Pancreas (tissue), 10 donors: ENCODE measurements around the gene MYOG. TPM values are rescaled to one million over a fixed set of nuclear protein-coding genes. Genes with fewer than 3 reads are reported as not detected.

Experiments used
- ATAC-seq, 4 donors: fragments of 200-7000 bp; cut with Tn5 transposase; one replicate each; pipeline versions ENCODE4 v1.8.0 to v1.9.1; 2020; ENCODE audit warnings: mild to moderate bottlenecking in 4 of 4, moderate library complexity in 4 of 4
- DNase-seq, 6 donors: peaks; one replicate each; pipeline ENCODE4 v3.0.0-alpha.2; 2020
- FAIRE-seq: peaks from 2 replicates; lab custom pipeline; 2012; peaks lifted over from hg19 to GRCh38; lab: Jason Lieb, UNC
- H3K27ac ChIP-seq, 4 donors: fragments of 200-600 bp; sonication (generic); 1 replicate in 3 of 4; 2 replicates in 1 of 4; pipeline versions ENCODE4 v1.5.0 to v1.8.0; 2020
- H3K27me3 ChIP-seq, 4 donors: fragments of 200-600 bp; one replicate each; pipeline ENCODE4 v1.8.0; 2021
- H3K36me3 ChIP-seq, 3 donors: fragments of 200-600 bp; sonication (generic) in 1 of 3; one replicate each; pipeline versions ENCODE4 v1.5.0 to v1.8.0; 2020 to 2021
- H3K4me1 ChIP-seq, 3 donors: fragments of 200-600 bp; one replicate each; pipeline ENCODE4 v1.8.0; 2021
- H3K4me3 ChIP-seq, 4 donors: fragments of 200-600 bp; sonication (generic) in 2 of 4; one replicate each; pipeline versions ENCODE4 v1.5.0 to v1.8.0; 2020 to 2021
- H3K9me3 ChIP-seq, 4 donors: fragments of 200-600 bp; one replicate each; pipeline ENCODE4 v1.8.0; 2021
- CTCF ChIP-seq, 4 donors: fragments of 200-600 bp; sonication (generic) in 3 of 4; IDR thresholded peaks; one replicate each; pipeline versions ENCODE4 v1.5.0 to v1.8.0; 2021; ENCODE audit warnings: antibody characterized with exemption in 4 of 4
- whole genome bisulfite sequencing, 2 donors: extraction: QIAGEN DNeasy Blood & Tissue Kit; methylation state at CpG; one replicate each; pipeline ENCODE4 v1.1.7; 2013; 5-methylcytosine and 5-hydroxymethylcytosine counted together
- intact Hi-C, 3 donors: fragments of 100-400 bp; cut with DNase I; formaldehyde crosslinking; loops; one replicate each; pipeline versions ENCODE4 v1.11.1 to v1.14.2; 2022
- polyA plus RNA-seq, 2 donors: library from polyadenylated mRNA; stranded (reverse); fragments of 200-250 nt; gene quantifications; one replicate each; pipeline ENCODE4 v1.2.3, GENCODE V29; 2013
- total RNA-seq, 6 donors: library from RNA; stranded (reverse); fragmentation: NEBNext Ultra II Directional in 4 of 6; extraction: Animal tissue kit (Norgen Biotek cat#: 25700) in 4 of 6; gene quantifications; one replicate each; pipeline versions ENCODE4 v1.2.1 to v1.2.4, GENCODE V29; 2021 to 2023
- donor health status: healthy with polysubstance abuse.
- donor health status: DM: no; HTN: no; CAD: no; lungs with moderate emphysema.
- donor health status: DM: no; HTN: no; CAD: no.
- donor health status: control.
- donor health status: control.
- donor health status: Bipolar disorder and iron deficiency.
- donor health status: DM: yes; HTN: yes; CAD: no.
- donor health status: DM: no; HTN: no; CAD: no.
- donor health status: DM: no; HTN: no; CAD: no.
- donor health status: DM: yes; HTN: yes; CAD: no.

Gene MYOG
- total and polyA plus RNA-seq, 8 donors: 0.07 TPM; not detected in 7

GRCh38 chr1:203103829-203104495 lies 18.1 kb upstream of the MYOG start:
- TF ChIP-seq CTCF (IDR thresholded peaks at IDR 0.05): no peak
- DNase-seq (no peak), FAIRE-seq (no peak), ATAC-seq (no peak)
- Histone ChIP-seq H3K4me1 (no peaks in the 10 kb centered on the region), H3K27me3 (peaks cover 0 to 14% (median 0%) of the 10 kb centered on the region in 4 donors), H3K9me3 (no peaks in the 10 kb centered on the region), H3K36me3 (no peaks in the 10 kb centered on the region), H3K4me3 (no peak overlapping the region), H3K27ac (no peak overlapping the region)
- intact Hi-C loops: no loop called here
- 78 to 93% methylated on average over 6 of the region's 6 CpGs for WGBS, 2 donors

- 76 to 87% methylated on average over 4 of the region's 4 CpGs for WGBS, 2 donors
- FAIRE-seq: no peak
- no peak for ATAC-seq
- TF ChIP-seq CTCF (IDR thresholded peaks at IDR 0.05): no peak
- Histone ChIP-seq H3K27me3 (peaks cover 0 to 14% (median 0%) of the 10 kb centered on the region in 4 donors), H3K9me3 (no peaks in the 10 kb centered on the region), H3K36me3 (no peaks in the 10 kb centered on the region), H3K4me3 (no peak overlapping the region), H3K27ac (no peak overlapping the region), H3K4me1 (no peaks in the 10 kb centered on the region)
- intact Hi-C loops: no loop called here
- DNase-seq: no peak
These were observed 17.4 kb upstream of the MYOG start for GRCh38 chr1:203103216-203103615.

- no peak for TF ChIP-seq CTCF (IDR thresholded peaks at IDR 0.05)
- Histone ChIP-seq H3K9me3 (no peaks in the 10 kb centered on the region), H3K27me3 (peaks cover 0 to 9% (median 0%) of the 10 kb centered on the region in 4 donors), H3K27ac (no peak overlapping the region), H3K36me3 (no peaks in the 10 kb centered on the region), H3K4me1 (no peaks in the 10 kb centered on the region), H3K4me3 (no peak overlapping the region)
- no peak for FAIRE-seq
- 45 to 51% methylated on average over 6 of the region's 6 CpGs for WGBS, 2 donors
- no peak for ATAC-seq
- intact Hi-C loops: no loop called here
- DNase-seq: no peak
These were observed 16.2 kb upstream of the MYOG start for GRCh38 chr1:203101813-203102634.

- FAIRE-seq: no peak
- no peaks in the 10 kb centered on the region for H3K4me1 ChIP-seq
- intact Hi-C loops: no loop called here
These were observed 14.7 kb upstream of the MYOG start for GRCh38 chr1:203100516-203100869.

More at GRCh38 chr1:203100516-203100869, 14.7 kb upstream of the MYOG start:
- no peak for TF ChIP-seq CTCF (IDR thresholded peaks at IDR 0.05)
- DNase-seq (no peak), ATAC-seq (no peak)
- Histone ChIP-seq H3K27ac (no peak overlapping the region), H3K9me3 (no peaks in the 10 kb centered on the region), H3K36me3 (no peaks in the 10 kb centered on the region), H3K4me3 (no peak overlapping the region), H3K27me3 (no peaks in the 10 kb centered on the region)
